Effector CD8-positive, alpha-beta T cell (primary cell): Measurements from ENCODE around the gene SBF2.
"Not testable (repeated sequence)": the region's sequence is repeated elsewhere in the genome, so short reads cannot be mapped to it uniquely, and the experiment has no call there.

Experiments
- DNase-seq: peaks from one replicate; lab custom pipeline; 2025; lab: John Stamatoyannopoulos, UW

Gene SBF2

GRCh38 chr11:10265936-10266335 is 28.1 kb downstream of the SBF2 start:
- no peak for DNase-seq

GRCh38 chr11:10264716-10265115 is 29.3 kb downstream of the SBF2 start:
- not testable (repeated sequence) for DNase-seq

DNA sequence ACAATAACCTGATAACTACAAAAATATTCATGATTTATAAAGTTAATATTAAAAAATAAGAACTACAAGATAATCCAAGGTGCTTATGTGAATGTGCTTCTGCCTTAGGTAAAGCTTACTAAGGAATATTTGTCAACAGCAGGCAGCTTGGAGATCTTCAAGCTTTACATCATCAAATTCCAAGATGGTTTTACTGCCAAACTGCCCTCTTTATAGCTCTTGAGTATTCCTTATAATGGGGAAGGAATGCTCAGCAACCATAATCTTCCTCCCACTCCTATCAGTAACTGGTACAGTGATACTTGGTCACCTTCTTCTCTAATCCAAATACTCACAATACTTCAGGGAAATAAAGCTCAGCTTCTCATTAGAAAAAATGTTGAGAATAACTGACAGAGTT is 30.1 kb downstream of the SBF2 start:
- no peak for DNase-seq

DNA sequence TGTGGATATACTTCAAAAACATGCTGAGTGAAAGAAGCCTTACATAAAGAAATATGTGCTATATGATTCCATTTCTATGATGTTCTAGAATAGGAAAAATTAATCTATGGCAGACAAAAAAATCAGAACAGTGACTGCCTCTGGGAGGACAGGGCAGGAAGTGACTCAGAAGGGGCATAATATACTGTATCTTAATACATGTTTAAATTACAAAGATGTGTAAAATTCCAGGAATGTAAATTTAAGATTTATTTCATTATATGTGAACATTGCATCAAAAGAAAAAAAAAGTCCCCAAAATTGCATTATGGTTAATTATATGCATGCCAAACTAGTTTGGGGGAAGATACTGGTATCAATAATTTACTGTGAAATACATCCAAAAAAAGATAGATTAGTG is 32.2 kb downstream of the SBF2 start:
- no peak for DNase-seq

GRCh38 chr11:10257478-10257877 is 36.5 kb downstream of the SBF2 start:
- DNase-seq, result no peak

GRCh38 chr11:10255388-10256125 is 38.5 kb downstream of the SBF2 start:
- DNase-seq, result no peak

GRCh38 chr11:10249448-10250131 is 44.4 kb downstream of the SBF2 start:
- DNase-seq, result not testable (repeated sequence)

- no peak for DNase-seq
Measured at GRCh38 chr11:10247011-10247410, 47.0 kb downstream of the SBF2 start.

- DNase-seq, result no peak
Measured at GRCh38 chr11:10243896-10244575, 50.0 kb downstream of the SBF2 start.

GRCh38 chr11:10236840-10237239 is 57.2 kb downstream of the SBF2 start:
- DNase-seq, result no peak

DNA sequence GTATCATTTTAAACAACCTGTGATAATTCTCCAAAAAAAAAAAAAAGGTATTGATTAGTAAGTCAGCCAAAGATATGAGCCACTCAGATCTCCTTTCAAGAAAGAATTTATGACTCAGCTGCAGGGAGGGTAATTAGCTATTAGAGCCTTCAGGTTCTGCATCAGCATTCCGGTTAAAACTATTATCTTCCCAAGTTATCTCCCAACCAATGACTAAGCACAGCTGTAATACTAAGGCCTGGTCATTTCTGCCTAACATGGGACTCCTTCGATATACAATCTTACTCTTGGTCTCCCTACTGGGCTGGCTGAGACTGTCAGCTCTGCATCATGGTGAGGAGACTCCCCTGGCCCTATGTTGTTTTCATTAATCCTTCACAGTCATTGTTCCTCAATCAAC is 60.4 kb downstream of the SBF2 start:
- DNase-seq, result no peak

DNA sequence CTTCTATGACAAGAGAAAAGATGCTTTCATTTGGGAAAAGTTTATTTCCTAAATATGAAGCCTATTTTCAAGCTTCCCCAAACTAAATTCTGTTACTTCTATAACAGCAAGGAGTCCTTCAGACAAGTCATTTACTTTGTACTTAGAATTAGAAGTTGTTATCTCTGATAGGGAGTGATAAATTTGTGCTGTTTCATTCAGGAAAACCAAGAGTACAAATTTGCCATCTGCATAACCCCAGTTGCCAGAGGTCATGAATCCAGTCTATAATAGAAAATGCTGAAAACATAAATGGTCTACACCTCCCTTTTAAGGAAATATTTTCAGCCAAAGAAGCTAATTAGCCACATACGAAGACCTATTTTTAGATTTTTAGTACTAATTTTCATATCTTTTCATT is 61.3 kb downstream of the SBF2 start:
- DNase-seq, result no peak

GRCh38 chr11:10231803-10232202 is 62.2 kb downstream of the SBF2 start:
- DNase-seq, result not testable (repeated sequence)

DNA sequence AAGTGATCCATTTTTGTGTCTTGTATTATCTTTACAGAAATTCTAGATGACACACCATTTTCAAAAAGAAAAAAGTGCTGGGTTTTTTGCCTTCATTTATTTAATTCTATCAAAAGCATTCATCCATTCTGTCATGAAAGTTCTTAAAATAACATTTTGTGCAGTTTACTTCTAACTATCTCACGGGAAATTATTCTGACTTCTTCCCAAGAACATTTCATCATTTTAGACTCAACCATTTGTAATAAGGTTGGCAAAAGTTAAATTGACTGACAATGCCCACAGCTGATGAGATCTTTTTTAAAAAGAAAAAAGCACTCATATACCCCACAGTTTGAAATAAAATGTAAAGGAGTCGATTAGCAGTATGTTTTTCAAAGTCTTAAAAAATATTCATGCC is 68.5 kb downstream of the SBF2 start:
- DNase-seq, result no peak

DNA sequence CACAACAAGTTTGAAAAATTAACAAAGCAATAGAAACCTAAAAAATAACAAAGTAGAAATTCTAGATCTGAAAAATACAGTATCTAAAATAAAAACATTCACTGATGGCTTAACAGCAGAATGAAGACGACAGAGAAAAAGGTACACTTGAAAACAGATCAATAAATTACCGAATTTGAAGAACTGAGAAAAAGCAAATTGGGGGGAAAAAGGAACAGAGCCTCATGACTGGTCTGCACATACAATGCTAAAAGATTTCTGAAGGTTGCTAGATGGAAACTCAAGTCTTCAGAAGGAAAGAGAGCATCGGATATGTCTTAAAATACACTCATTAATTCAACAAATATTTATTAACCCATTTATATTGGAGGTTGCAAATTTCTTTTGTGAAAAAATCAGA is 71.6 kb downstream of the SBF2 start:
- DNase-seq, result no peak

DNA sequence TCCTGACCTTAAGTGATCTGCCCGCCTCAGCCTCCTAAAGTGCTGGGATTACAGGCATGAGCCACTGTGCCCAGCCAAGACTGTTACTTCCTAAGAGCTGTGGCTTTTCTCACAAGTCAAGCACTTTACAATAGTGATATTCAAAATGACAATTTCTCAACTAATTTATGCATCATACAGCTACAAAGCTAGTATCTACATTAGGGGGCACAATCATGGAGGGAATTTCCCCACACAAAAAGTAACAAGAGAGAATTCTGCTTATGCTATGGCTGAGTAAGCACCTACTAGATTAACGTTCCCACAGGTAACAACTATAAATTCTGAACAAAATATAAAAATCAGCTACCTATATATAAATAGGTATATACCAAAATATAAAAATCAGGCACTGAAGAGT is 72.7 kb downstream of the SBF2 start:
- no peak for DNase-seq

DNA sequence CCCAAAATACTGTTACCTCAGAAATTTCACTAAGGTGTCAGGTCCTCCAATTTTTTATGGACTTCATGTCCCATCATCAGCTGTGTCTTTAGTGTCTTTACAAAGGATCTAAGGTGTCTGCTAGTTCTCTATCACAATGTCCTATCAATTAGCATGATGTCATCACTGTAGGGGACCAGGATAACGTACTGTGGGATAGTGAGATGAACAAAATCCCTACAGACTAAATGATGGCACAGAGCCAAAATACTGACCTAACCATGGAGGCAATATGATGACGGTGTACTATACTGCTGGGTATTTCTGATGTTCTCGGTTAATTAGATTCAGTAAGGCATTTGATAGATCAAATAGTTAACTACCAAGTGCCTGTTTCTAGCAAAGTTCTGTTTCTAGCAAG is 82.5 kb downstream of the SBF2 start:
- DNase-seq, result no peak

- DNase-seq, result no peak
Measured at GRCh38 chr11:10209326-10209725, 84.7 kb downstream of the SBF2 start.

DNA sequence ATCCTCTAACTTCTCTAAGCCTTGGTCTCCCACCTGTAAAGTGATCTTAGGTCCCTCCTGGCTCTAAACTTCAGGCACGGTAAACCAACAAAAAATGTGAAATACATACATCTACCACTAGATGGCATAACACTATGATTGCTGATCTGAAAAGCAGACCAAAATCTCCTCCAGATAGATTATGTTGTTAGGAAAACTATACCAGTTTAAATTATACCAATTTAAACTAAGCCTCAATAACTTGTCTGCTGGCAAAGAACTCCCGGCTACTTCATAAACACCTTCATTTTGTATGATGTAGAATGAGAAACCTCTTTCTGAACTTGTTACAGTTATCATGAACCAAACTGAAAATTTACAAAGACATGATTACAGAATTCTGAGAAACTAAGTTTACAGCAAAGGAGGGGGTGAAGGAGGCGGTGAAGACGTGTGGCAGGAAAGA is 85.9 kb downstream of the SBF2 start:
- no peak for DNase-seq

- no peak for DNase-seq
Measured at GRCh38 chr11:10205928-10206327, 88.1 kb downstream of the SBF2 start.

- no peak for DNase-seq
Measured at GRCh38 chr11:10204021-10204420, 90.0 kb downstream of the SBF2 start.

- no peak for DNase-seq
Measured at GRCh38 chr11:10201343-10201742, 92.7 kb downstream of the SBF2 start.

DNA sequence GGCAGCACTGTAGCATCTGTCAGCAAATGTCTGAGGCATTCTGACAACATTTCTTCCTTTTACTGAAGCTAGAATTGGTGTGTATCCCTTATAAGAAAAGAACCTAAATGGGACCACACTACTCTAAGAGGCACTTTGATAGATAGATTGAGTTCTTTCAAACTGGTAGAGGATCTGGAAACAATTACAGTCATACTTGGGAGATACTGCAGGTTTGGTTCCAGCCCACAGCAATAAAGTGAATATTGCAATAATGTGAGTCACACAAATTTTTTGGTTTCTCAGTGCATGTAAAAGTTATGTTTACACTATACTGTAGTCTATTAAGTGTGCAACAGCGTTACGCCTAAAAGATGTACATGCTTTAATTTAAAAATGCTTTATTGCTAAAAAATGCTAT is 96.9 kb downstream of the SBF2 start:
- DNase-seq, result no peak
